HCT116 (cell line): ENCODE data around the gene ALDH9A1.

Source experiments
- CEBPB ChIP-seq: IDR thresholded peaks from 2 replicates; pipeline ENCODE4 v1.6.1; 2012; ENCODE audit warnings: low read depth
- CTCF ChIP-seq, 3 experiments: fragments of 200-600 bp in 1 of 3; sonication (generic) in 1 of 3; IDR thresholded peaks in 2 of 3; conservative IDR thresholded peaks in 1 of 3; 2 replicates each; pipeline ENCODE4 v1.5.1; 2012 to 2017; ENCODE audit warnings: low read depth in 2 of 3, low read length in 2 of 3, antibody characterized with exemption in 1 of 3, borderline replicate concordance in 1 of 3, control low read depth in 1 of 3, mild to moderate bottlenecking in 1 of 3, mixed read lengths in 1 of 3, mixed run types in 1 of 3, moderate library complexity in 1 of 3; ENCODE audit not compliant: insufficient read depth in 1 of 3
- EGR1 ChIP-seq: IDR thresholded peaks from 2 replicates; pipeline ENCODE4 v1.6.1; 2012; ENCODE audit warnings: low read depth
- ELF1 ChIP-seq: IDR thresholded peaks from 2 replicates; pipeline ENCODE4 v1.6.1; 2012; ENCODE audit warnings: low read depth, borderline replicate concordance
- EZH2 ChIP-seq: fragments of 200-600 bp; sonication (generic); IDR thresholded peaks from 2 replicates; pipeline ENCODE4 v1.6.1; 2017; ENCODE audit warnings: antibody characterized with exemption, mixed run types
- EZH2phosphoT487 ChIP-seq: fragments of 200-600 bp; IDR thresholded peaks from 2 replicates; pipeline ENCODE4 v1.6.1; 2018; ENCODE audit warnings: antibody characterized with exemption, borderline replicate concordance
- JUND ChIP-seq: IDR thresholded peaks from 2 replicates; pipeline ENCODE4 v1.6.1; 2012
- POLR2A ChIP-seq: IDR thresholded peaks from 2 replicates; pipeline ENCODE4 v1.7.0; 2011; ENCODE audit warnings: borderline replicate concordance; ENCODE audit not compliant: insufficient read depth, insufficient read length; ENCODE audit errors: extremely low read depth
- POLR2AphosphoS5 ChIP-seq: IDR thresholded peaks from 2 replicates; pipeline ENCODE4 v1.6.1; 2011; ENCODE audit warnings: mild to moderate bottlenecking, low read depth, low read length, moderate library complexity
- SIN3A ChIP-seq: IDR thresholded peaks from 2 replicates; pipeline ENCODE4 v1.6.1; 2012; ENCODE audit warnings: low read depth
- SP1 ChIP-seq: IDR thresholded peaks from 2 replicates; pipeline ENCODE4 v1.6.1; 2012; ENCODE audit warnings: low read depth
- ZBTB33 ChIP-seq: IDR thresholded peaks from 2 replicates; pipeline ENCODE4 v1.6.1; 2011; ENCODE audit warnings: mild to moderate bottlenecking, low read length, moderate library complexity; ENCODE audit not compliant: insufficient replicate concordance; ENCODE audit errors: extremely low read depth
- TF ChIP-seq, protein P1 (sequence below): IDR thresholded peaks from 2 replicates; pipeline ENCODE4 v1.6.1; 2012; ENCODE audit warnings: low read depth

DNA sequence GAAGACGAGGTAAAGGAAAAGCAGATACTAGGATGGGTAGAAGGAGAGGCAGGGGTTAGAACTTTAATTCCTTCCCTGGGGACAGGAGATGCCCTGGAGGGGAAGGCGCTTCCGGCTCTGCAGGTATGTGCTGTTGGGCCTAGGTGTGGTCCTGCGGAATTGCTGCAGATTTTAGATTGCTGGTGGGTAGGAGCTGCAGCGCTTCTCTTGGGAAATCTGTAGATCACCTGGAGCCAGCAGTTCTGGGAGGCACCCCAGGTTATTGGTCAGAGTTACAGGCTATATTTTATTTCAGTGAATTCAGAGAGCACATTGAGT lies 66.3 kb downstream of the ALDH9A1 start:
- no peak for TF ChIP-seq EZH2
- TF ChIP-seq CTCF (IDR thresholded peaks at IDR 0.05 in 2 of 3, conservative IDR thresholded peaks at IDR 0.05 in 1 of 3; ENCODE audit: borderline replicate concordance in 1 of 3, insufficient read depth in 1 of 3, low read depth in 2 of 3, low read length in 2 of 3), result no peak
- TF ChIP-seq POLR2AphosphoS5, result no peak
- TF ChIP-seq EGR1, result no peak
- no peak for TF ChIP-seq POLR2A
- TF ChIP-seq SIN3A, result no peak
- no peak for TF ChIP-seq CEBPB
- no peak for TF ChIP-seq EZH2phosphoT487
- no peak for TF ChIP-seq ELF1
- no peak; the same call in 1 of the 2 replicates for TF ChIP-seq SP1
- TF ChIP-seq JUND, result no peak
- TF ChIP-seq, protein P1, sequence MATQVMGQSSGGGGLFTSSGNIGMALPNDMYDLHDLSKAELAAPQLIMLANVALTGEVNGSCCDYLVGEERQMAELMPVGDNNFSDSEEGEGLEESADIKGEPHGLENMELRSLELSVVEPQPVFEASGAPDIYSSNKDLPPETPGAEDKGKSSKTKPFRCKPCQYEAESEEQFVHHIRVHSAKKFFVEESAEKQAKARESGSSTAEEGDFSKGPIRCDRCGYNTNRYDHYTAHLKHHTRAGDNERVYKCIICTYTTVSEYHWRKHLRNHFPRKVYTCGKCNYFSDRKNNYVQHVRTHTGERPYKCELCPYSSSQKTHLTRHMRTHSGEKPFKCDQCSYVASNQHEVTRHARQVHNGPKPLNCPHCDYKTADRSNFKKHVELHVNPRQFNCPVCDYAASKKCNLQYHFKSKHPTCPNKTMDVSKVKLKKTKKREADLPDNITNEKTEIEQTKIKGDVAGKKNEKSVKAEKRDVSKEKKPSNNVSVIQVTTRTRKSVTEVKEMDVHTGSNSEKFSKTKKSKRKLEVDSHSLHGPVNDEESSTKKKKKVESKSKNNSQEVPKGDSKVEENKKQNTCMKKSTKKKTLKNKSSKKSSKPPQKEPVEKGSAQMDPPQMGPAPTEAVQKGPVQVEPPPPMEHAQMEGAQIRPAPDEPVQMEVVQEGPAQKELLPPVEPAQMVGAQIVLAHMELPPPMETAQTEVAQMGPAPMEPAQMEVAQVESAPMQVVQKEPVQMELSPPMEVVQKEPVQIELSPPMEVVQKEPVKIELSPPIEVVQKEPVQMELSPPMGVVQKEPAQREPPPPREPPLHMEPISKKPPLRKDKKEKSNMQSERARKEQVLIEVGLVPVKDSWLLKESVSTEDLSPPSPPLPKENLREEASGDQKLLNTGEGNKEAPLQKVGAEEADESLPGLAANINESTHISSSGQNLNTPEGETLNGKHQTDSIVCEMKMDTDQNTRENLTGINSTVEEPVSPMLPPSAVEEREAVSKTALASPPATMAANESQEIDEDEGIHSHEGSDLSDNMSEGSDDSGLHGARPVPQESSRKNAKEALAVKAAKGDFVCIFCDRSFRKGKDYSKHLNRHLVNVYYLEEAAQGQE, result no peak
- TF ChIP-seq ZBTB33, result no peak
